HG02763 (cell line): ENCODE results near the gene VEPH1.
"Not testable (repeated sequence)": the region's sequence is repeated elsewhere in the genome, so short reads cannot be mapped to it uniquely, and the experiment has no call there.

Experiments
- ATAC-seq: cut with Tn5 transposase; IDR thresholded peaks from one replicate; pipeline ENCODE4 v1.9.1; 2021; ENCODE audit warnings: mild to moderate bottlenecking, moderate library complexity; ENCODE audit not compliant: unreplicated experiment

VEPH1 gene

GRCh38 chr3:157355276-157355675, 147.9 kb downstream of the VEPH1 start:
- ATAC-seq = no peak

DNA sequence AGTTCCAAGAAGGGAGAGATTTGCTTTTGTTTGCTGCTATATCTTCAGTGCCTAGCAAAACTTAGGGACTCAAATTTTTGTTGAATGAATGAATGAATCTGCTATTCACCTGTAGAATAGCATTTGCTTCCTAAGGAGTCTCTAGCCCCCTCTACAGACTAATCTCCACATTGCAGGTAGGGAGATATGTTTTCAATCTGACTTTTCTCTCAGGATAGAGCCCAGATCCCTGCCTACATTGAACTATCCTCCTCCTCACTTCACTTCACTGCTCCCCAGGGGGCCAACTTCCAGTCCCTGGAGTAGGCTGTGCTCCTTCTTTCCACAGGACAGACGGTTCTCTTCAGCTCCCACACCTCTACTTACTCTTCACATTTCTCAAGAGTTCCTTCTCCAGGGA, 148.5 kb downstream of the VEPH1 start:
- ATAC-seq = no peak

DNA sequence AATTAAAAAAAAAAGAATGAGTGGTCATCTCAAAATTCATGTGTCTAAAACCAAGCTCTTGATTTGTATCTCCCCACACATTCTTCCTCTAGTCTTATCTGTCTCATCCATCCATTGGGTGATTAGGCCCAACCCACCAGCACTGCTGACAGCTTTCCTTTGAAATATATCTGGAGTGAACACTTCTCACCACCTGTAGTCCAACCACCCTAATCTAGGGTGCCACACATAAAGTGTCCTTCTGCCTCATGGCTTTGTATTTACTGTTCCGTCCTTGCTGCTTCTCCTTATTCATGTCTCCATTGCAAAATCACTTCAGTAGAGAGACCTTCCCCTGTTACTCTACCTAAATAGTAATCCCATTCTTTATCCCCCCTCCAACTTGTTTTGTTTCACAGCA, 149.0 kb downstream of the VEPH1 start:
- ATAC-seq = no peak

DNA sequence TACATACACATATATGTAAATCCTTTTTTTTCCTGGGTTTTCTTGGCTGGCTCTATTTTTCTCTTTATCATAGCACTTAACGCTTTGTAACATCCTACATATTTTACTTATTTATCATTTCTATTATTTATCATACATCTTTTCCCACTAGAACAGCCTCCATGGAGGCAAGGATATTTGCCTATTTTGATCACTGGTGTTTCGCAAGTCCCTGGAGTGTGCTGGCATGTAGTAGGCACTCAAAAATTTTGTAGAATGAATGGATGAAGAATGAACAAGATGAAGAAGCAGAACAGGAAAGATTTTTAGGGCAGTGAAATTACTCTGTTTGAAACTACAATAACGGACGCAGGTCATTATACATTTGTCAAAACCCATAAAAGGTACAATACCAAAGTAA, 149.6 kb downstream of the VEPH1 start:
- no peak for ATAC-seq

DNA sequence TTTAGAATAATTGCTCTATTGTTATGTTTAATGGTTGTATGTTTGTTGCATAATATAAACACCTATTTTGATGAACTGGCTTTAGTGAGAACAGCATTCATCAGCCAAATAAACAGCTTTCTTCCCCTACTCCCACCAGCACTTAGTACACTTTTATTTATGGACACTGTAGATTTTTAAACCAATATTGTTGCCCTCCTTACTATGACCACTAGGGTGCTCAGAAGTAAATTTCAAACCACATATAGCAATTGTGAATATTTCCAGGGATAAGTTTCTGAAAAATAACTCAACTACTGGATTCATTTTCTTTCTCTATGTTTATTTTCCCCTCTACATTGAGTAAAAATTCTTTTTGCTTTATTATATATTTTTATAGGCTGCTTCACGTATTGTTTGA, 151.2 kb downstream of the VEPH1 start:
- no peak for ATAC-seq

DNA sequence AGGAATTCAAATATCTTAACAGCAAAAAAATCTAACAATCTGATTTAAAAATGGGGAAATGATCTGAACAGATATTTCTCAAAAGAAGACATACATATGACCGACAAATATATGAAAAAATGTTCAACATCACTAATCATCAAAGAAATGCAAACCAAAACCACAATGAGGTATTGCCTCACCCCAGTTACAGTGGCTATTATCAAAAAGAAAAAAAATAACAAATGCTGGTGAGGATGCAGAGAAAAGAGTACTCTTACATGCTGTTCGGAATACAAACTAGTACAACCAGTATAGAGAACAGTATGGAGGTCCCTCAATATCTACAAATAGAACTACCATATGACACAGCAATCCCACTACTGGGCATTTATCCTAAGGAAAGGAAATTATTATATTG, 152.6 kb downstream of the VEPH1 start:
- ATAC-seq = not testable (repeated sequence)

- ATAC-seq = not testable (repeated sequence)
Observed at GRCh38 chr3:157348304-157349075, 154.7 kb downstream of the VEPH1 start.

GRCh38 chr3:157347577-157348303, 155.5 kb downstream of the VEPH1 start:
- ATAC-seq = no peak

DNA sequence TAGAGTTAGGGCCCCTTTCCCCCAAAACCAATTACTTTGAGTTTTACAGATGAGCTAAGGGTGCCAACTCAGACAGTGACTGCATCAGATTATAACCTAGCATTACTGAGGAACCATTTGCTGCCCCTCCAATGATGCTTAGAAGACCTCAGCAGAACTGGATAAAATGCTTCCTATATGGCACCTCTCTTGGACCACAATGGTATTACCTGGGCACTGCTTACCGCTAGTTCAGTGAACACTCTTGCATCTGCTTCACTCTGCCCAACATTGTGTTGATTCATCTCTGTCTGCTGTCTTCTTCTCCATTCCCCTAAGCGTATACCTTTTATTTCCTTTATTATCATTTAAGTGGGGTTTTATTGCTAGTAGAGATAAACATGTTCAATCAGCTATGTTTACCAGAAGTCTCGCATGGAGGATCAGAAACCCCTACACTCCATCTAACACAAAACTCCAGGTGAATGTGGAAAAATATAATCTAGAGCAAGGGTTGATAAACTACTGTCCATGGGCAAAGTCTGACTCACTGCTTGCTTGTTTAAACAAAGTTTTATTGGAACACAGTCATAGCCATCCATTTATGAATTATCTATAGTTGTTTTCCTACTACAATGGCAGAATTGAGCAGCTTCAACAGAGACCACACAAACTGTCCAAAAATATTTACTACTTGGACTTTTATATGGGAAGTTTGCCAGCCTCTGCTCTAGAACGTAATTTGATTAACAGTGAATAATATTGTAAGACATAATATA, 166.8 kb downstream of the VEPH1 start:
- ATAC-seq = no peak

DNA sequence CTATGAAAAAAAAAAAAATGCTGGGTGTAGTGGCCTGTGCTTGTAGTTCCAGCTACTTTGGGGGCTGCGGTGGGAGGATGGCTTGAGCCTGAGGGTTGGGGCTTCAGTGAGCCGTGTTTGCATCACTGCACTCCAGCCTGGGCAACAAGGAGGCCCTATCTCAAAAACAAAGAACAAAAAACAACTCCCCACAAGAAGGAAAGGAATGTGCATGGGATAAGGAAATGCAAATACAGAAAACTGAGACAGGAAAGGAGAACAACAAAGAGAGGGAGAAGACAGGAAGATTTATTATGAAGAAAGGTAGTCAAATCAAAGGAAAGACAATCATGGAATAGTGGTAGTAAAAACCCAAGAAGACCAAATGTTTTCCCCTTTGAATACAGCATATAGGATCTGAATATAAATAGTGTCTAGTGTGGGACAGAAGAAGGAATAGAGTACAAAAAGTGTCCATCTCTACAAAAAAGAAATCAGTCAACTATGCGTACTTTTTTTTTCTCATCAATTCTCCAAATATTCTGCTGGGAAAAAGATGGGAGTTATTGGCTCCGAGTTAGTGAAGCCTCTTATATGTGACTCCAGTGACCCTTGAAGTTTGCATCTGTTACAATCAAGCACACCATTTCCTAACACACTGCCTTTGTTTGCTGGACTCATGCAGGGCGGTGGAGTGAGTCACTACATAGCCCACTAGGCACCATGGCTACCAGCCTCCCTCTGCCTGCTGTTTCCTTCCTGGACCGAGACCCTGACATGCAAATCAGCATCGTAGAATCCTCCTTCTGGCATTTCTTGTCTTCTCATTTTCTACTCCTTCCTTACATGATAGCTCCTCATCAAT, 167.8 kb downstream of the VEPH1 start:
- no peak for ATAC-seq

GRCh38 chr3:157333551-157333991, 169.6 kb downstream of the VEPH1 start:
- ATAC-seq = no peak

DNA sequence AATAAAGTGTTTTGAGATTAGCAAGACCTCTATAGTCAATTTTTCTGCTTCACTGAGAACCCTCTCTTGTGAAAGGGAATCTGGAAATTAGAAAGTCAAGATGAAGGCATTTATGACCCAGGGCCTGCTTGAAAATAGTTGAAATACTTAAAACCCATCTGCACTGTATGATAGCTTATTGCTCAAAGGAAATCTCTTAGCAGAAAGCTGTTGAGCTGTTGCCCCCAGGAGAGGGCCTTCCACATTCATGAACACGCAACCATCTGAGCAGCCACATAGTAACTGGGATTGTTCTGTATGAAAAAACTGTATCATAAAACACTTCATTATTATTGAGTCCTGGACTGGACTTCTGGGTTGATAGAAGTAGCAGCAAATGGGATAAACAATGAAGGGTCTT, 173.0 kb downstream of the VEPH1 start:
- no peak for ATAC-seq

DNA sequence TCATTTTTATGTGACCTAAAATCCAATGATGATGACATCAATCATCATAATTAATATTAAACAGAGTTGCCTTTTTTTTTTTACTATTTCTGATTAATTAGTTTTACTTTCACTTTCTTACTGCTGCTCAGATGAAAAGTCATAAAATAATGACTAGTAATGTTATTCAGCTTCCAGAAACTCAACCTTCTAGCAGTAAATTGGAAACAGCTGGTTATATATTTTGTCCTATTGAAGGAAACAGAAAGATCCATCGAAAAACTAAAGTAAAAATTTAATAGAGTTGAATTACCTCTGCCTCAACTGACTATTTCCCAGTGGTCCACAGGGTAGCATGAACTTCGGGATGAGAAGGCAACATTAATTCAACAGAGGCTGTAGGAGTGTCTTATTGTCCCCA, 173.7 kb downstream of the VEPH1 start:
- no peak for ATAC-seq

DNA sequence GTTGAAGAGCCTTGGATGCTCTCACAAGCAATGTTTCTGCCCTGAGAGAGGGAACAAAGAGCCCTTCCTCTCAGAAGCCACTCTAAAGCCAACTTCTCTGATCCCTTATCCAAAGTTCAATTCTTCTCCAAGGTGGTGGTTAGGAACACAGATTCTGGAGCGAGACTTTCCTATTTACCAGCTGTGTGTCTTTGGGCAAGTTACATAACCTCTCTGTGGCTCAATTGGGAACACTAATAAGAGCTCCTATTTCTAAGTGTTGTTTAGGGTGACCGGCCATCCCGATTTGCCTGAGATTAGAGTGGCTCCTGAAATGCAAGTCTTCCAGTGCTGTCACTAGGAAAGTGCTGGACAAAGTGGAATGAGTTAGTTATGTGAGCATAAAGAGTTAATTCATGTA, 175.4 kb downstream of the VEPH1 start:
- no peak for ATAC-seq

- ATAC-seq = no peak
Observed at GRCh38 chr3:157327018-157327417, 176.2 kb downstream of the VEPH1 start.

GRCh38 chr3:157324869-157325268, 178.3 kb downstream of the VEPH1 start:
- not testable (repeated sequence) for ATAC-seq

GRCh38 chr3:157323360-157323759, 179.9 kb downstream of the VEPH1 start:
- ATAC-seq = no peak

GRCh38 chr3:157319672-157320071, 183.5 kb downstream of the VEPH1 start:
- no peak for ATAC-seq

GRCh38 chr3:157318639-157319288, 184.5 kb downstream of the VEPH1 start:
- no peak for ATAC-seq

GRCh38 chr3:157317895-157318294, 185.3 kb downstream of the VEPH1 start:
- ATAC-seq = no peak
